ENCODE results near the gene RUSF1.

The RUSF1 gene

GRCh38 chr16:31529108-31529936 is 21.1 kb upstream of the RUSF1 start:
- TF ChIP-seq TAF1 (IDR thresholded peaks at IDR 0.05; ENCODE audit: borderline replicate concordance, insufficient read depth, low read length) (no peak), SIN3A (IDR thresholded peaks at IDR 0.05; ENCODE audit: borderline replicate concordance, insufficient read depth, low read length) (no peak), FOXP2 (optimal IDR thresholded peaks at IDR 0.05; ENCODE audit: borderline replicate concordance, extremely low read depth, extremely low read length, insufficient read depth) (no peak), POLR2AphosphoS5 (IDR thresholded peaks at IDR 0.05; ENCODE audit: low read depth, low read length) (no peak), REST (IDR thresholded peaks at IDR 0.05; ENCODE audit: insufficient read depth in 1 of 2, low read depth in 2 of 2, low read length in 2 of 2) (no peak)

GRCh38 chr16:31528523-31529107 is 20.4 kb upstream of the RUSF1 start:
- TF ChIP-seq FOXP2 (optimal IDR thresholded peaks at IDR 0.05; ENCODE audit: borderline replicate concordance, extremely low read depth, extremely low read length, insufficient read depth) = no peak
- no peak for TF ChIP-seq SIN3A (IDR thresholded peaks at IDR 0.05; ENCODE audit: borderline replicate concordance, insufficient read depth, low read length)
- no peak for TF ChIP-seq REST (IDR thresholded peaks at IDR 0.05; ENCODE audit: insufficient read depth in 1 of 2, low read depth in 2 of 2, low read length in 2 of 2)
- TF ChIP-seq POLR2AphosphoS5 (IDR thresholded peaks at IDR 0.05; ENCODE audit: low read depth, low read length) = no peak

GRCh38 chr16:31527734-31528274 is 19.6 kb upstream of the RUSF1 start, which contains the start of gene AHSP:
AHSP (plus strand) TSS chr16:31527900; CDS start chr16:31528140, 240 bp downstream.
- no peak for TF ChIP-seq REST (IDR thresholded peaks at IDR 0.05; ENCODE audit: insufficient read depth in 1 of 2, low read depth in 2 of 2, low read length in 2 of 2)
- TF ChIP-seq TAF1 (IDR thresholded peaks at IDR 0.05; ENCODE audit: borderline replicate concordance, insufficient read depth, low read length) = no peak

- no peak for TF ChIP-seq TAF1 (IDR thresholded peaks at IDR 0.05; ENCODE audit: borderline replicate concordance, insufficient read depth, low read length)
- no peak for TF ChIP-seq POLR2AphosphoS5 (IDR thresholded peaks at IDR 0.05; ENCODE audit: low read depth, low read length)
- no peak for TF ChIP-seq FOXP2 (optimal IDR thresholded peaks at IDR 0.05; ENCODE audit: borderline replicate concordance, extremely low read depth, extremely low read length, insufficient read depth)
- TF ChIP-seq SIN3A (IDR thresholded peaks at IDR 0.05; ENCODE audit: borderline replicate concordance, insufficient read depth, low read length) = no peak
- no peak for TF ChIP-seq REST (IDR thresholded peaks at IDR 0.05; ENCODE audit: insufficient read depth in 1 of 2, low read depth in 2 of 2, low read length in 2 of 2)
Observed at GRCh38 chr16:31525113-31525512, 16.9 kb upstream of the RUSF1 start.
